HG03103 (cell line): ENCODE measurements around the gene POLR1E.

ENCODE experiments used
- ATAC-seq: cut with Tn5 transposase; IDR thresholded peaks from one replicate; pipeline ENCODE4 v1.9.1; 2021; ENCODE audit warnings: low read depth; ENCODE audit not compliant: unreplicated experiment

Gene POLR1E, protein sequence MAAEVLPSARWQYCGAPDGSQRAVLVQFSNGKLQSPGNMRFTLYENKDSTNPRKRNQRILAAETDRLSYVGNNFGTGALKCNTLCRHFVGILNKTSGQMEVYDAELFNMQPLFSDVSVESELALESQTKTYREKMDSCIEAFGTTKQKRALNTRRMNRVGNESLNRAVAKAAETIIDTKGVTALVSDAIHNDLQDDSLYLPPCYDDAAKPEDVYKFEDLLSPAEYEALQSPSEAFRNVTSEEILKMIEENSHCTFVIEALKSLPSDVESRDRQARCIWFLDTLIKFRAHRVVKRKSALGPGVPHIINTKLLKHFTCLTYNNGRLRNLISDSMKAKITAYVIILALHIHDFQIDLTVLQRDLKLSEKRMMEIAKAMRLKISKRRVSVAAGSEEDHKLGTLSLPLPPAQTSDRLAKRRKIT

GRCh38 chr9:37485389-37486255, at the start of gene POLR1E:
Gene POLR1E, plus strand, starts transcription at chr9:37485948. Its CDS starts 100 bp downstream, at chr9:37486048.
- ATAC-seq: peak; percentile 91

- ATAC-seq: no peak
These were observed 49.2 kb upstream of the POLR1E start for GRCh38 chr9:37436540-37436939.

DNA sequence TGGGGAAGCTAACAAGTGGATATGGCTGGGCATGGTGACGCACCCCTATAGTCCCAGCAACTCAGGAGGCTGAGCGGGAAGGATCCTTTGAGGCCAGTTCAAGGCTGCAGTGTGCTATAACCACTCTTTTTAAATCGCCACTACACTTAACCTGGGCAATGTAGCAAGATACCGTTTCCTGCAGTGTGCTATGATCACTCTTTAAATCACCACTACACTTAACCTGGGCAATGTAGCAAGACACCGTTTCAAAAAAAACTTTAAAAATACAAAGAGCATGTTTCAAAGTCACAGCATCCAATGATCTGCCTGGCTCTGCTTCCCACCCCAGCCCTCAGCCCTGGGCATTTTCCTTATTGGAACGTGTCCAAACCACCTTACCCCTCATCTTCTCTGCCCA, 48.7 kb upstream of the POLR1E start:
- ATAC-seq: no peak

- no peak for ATAC-seq
These were observed 48.1 kb upstream of the POLR1E start for GRCh38 chr9:37437621-37438020.

DNA sequence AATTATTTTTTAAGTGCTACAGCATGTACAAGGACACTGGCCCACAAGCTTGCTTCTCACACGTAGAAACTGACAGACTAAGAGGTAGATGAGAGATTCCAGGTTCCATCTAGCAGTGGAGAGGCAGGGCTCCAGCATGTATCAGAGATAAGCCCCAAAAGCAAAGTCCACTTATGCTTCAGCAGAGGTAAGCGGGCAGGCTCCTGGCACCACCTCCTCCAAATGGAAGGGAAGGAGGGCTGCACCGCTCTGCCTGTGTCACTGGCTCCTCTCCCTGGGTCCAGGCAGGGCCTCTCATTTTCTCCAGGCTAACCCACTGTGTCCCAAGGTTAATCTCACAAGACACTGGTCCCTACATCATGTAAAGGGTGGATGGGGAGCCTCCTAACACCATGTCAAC, 47.4 kb upstream of the POLR1E start:
- no peak for ATAC-seq

GRCh38 chr9:37441776-37442370, 43.9 kb upstream of the POLR1E start:
- ATAC-seq: no peak

- ATAC-seq: no peak
These were observed 43.2 kb upstream of the POLR1E start for GRCh38 chr9:37442556-37442955.

GRCh38 chr9:37443566-37443965, 42.2 kb upstream of the POLR1E start:
- no peak for ATAC-seq

DNA sequence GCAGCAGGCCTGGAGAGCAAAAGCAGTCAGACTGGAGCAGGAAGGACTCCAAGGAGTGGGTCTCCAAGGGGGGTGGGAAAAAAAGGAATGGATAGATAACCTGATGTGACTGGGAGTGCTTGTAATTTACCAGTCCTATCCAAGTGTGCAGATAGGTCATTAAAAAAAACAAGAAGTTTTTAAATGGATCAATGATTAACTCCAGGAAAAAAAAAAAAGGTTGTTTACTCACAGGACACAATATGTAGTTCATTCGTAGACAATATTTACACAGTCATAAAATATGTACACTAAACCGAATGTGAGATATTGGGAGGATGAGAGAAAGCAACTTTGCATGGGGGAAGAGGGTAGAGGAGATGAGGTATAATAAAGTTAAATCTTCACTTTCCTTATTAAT, 40.9 kb upstream of the POLR1E start:
- ATAC-seq: no peak

DNA sequence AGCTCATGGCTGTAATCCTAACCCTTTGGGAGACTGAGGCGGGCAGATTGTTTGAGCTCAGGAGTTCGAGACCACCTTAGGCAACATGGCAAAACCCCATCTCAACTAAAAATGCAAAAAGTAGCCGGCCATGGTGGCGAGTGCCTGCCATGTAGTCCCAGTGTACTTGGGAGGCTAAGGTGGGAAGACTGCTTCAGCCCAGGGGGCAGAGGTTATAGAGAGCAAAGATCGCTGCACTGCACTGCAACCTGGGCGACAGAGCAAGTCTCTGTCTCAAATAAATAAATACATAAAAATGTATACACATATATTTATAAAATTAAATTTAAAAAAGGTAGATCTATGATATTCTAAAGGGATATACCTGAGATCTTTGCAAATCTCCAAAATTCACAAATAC, 39.9 kb upstream of the POLR1E start:
- no peak for ATAC-seq

- ATAC-seq: no peak
These were observed 39.3 kb upstream of the POLR1E start for GRCh38 chr9:37446401-37446800.

GRCh38 chr9:37447111-37447510, 38.6 kb upstream of the POLR1E start:
- ATAC-seq: no peak

- ATAC-seq: no peak
These were observed 35.7 kb upstream of the POLR1E start for GRCh38 chr9:37449862-37450632.

DNA sequence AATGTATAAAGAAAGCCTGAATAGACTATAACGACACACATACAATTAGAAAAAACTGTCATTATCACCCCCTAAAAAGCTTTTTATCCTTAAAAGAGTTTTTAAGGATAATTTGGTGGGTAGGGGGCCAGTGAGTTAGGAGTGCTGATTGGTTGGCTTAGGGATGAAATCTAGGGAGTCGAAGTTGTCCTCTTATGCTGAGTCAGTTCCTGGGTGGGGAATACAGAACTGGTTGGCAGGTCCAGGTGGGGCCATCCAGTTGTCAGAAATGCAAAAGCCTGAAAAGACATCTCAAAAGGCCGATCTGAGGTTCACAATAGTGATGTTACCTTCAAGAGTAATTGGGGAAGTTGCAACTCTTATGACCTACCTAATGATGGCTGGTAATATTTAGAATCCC, 34.1 kb upstream of the POLR1E start:
- ATAC-seq: no peak

GRCh38 chr9:37452611-37453010, 33.1 kb upstream of the POLR1E start:
- ATAC-seq: no peak

- ATAC-seq: no peak
These were observed 31.9 kb upstream of the POLR1E start for GRCh38 chr9:37453827-37454226.

GRCh38 chr9:37454238-37454637, 31.5 kb upstream of the POLR1E start:
- no peak for ATAC-seq

DNA sequence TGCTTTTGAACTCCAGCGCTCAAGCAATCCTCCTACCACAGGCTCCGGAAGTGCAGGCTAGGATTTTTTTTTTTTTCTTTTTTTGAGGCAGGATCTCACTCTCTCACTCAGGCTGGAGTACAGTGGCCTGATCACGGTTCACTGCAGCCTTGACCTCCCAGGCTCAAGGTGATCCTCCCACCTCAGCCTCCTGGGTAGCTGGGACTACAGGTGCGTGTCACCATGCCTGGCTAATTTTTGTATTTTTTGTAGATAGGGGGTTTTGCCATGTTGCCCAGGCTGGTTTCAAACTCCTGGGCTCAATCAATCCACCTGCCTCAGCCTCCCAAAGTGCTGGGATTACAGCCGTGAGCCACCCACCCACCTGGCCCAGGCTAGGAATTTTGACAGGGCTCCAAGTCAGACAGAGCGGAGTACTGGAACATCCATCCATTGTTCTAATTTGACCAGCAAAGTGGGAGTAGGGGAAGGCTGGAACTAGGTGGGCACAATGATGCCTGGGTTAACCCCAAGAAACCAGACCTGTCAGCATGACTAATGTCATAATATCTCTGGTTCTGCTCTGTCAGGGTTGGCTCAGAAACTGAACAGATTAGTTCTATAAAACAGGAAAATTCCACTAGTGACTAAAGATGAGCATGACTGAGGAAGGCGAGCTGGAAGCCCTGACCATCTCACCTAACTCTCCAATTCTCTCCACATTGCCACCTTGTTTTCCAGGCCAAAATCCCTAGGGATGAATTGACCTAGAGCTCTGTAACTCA, 29.7 kb upstream of the POLR1E start:
- no peak for ATAC-seq

DNA sequence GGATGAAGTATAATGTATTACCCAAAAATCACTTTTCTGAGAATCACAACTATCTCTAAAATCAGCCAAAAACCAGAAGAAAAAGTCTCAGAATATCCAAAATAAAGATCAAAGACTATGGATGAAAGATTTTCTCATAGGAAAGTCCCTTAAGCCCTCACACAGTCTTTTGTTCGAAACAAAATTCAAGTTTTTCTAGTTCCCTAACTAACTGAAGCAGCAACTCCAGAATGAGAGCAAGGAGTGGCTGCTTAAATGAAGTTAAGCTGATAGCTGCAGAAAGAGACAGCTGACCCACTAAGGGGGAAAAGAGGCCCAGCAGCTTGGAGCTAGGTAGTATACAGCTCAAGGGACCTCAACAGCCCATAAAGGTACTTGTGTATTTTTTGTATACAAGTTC, 28.9 kb upstream of the POLR1E start:
- no peak for ATAC-seq

- no peak for ATAC-seq
These were observed 21.7 kb upstream of the POLR1E start for GRCh38 chr9:37464006-37464405.
